Measurements from ENCODE around the gene SULT2B1.
"Not testable (repeated sequence)": the region's sequence is repeated elsewhere in the genome, so short reads cannot be mapped to it uniquely, and the experiment has no call there.

The SULT2B1 gene

GRCh38 chr19:48513289-48514122 lies 38.5 kb upstream of the SULT2B1 start:
- peak; percentile 88 for DNase-seq (ENCODE audit: low spot score)
- TF ChIP-seq CTCF (IDR thresholded peaks at IDR 0.05; ENCODE audit: borderline replicate concordance, control extremely low read depth, extremely low read depth, insufficient read depth, missing control alignments), result no peak
- in situ Hi-C loops (cut with MboI; ENCODE audit: low sequenced_read_pairs, unreplicated experiment), result no loop called here

- in situ Hi-C loops (cut with MboI; ENCODE audit: low sequenced_read_pairs, unreplicated experiment), result no loop called here
- DNase-seq (ENCODE audit: low spot score), result no peak
- TF ChIP-seq CTCF (IDR thresholded peaks at IDR 0.05; ENCODE audit: borderline replicate concordance, control extremely low read depth, extremely low read depth, insufficient read depth, missing control alignments), result no peak
Measured at GRCh38 chr19:48514123-48514458, 37.9 kb upstream of the SULT2B1 start.

GRCh38 chr19:48516536-48516935 lies 35.4 kb upstream of the SULT2B1 start:
- in situ Hi-C loops (cut with MboI; ENCODE audit: low sequenced_read_pairs, unreplicated experiment), result no loop called here
- no peak for TF ChIP-seq CTCF (IDR thresholded peaks at IDR 0.05; ENCODE audit: borderline replicate concordance, control extremely low read depth, extremely low read depth, insufficient read depth, missing control alignments)
- no peak for DNase-seq (ENCODE audit: low spot score)

GRCh38 chr19:48518207-48518606 lies 33.8 kb upstream of the SULT2B1 start:
- DNase-seq (ENCODE audit: low spot score), result no peak
- in situ Hi-C loops (cut with MboI; ENCODE audit: low sequenced_read_pairs, unreplicated experiment), result no loop called here
- TF ChIP-seq CTCF (IDR thresholded peaks at IDR 0.05; ENCODE audit: borderline replicate concordance, control extremely low read depth, extremely low read depth, insufficient read depth, missing control alignments), result no peak

GRCh38 chr19:48519426-48519825 lies 32.5 kb upstream of the SULT2B1 start:
- DNase-seq (ENCODE audit: low spot score); in situ Hi-C loops (cut with MboI; ENCODE audit: low sequenced_read_pairs, unreplicated experiment): not testable (repeated sequence)

- no peak for DNase-seq (ENCODE audit: low spot score)
- TF ChIP-seq CTCF (IDR thresholded peaks at IDR 0.05; ENCODE audit: borderline replicate concordance, control extremely low read depth, extremely low read depth, insufficient read depth, missing control alignments), result no peak
- in situ Hi-C loops (cut with MboI; ENCODE audit: low sequenced_read_pairs, unreplicated experiment), result no loop called here
Measured at GRCh38 chr19:48520134-48520533, 31.8 kb upstream of the SULT2B1 start.

GRCh38 chr19:48524221-48524620 lies 27.8 kb upstream of the SULT2B1 start:
- in situ Hi-C loops (cut with MboI; ENCODE audit: low sequenced_read_pairs, unreplicated experiment), result no loop called here
- no peak for DNase-seq (ENCODE audit: low spot score)
- no peak for TF ChIP-seq CTCF (IDR thresholded peaks at IDR 0.05; ENCODE audit: borderline replicate concordance, control extremely low read depth, extremely low read depth, insufficient read depth, missing control alignments)
